ENCODE results near the gene ASS1. TPM values are rescaled to one million over a fixed set of nuclear protein-coding genes. Genes with fewer than 3 reads are reported as not detected.

Gene ASS1
- total and polyA plus RNA-seq, 2 of the 13 experiments (the other 11 are each of a cell fraction or from before 2014, with no cell fraction given) = 77.6 to 122 TPM

DNA sequence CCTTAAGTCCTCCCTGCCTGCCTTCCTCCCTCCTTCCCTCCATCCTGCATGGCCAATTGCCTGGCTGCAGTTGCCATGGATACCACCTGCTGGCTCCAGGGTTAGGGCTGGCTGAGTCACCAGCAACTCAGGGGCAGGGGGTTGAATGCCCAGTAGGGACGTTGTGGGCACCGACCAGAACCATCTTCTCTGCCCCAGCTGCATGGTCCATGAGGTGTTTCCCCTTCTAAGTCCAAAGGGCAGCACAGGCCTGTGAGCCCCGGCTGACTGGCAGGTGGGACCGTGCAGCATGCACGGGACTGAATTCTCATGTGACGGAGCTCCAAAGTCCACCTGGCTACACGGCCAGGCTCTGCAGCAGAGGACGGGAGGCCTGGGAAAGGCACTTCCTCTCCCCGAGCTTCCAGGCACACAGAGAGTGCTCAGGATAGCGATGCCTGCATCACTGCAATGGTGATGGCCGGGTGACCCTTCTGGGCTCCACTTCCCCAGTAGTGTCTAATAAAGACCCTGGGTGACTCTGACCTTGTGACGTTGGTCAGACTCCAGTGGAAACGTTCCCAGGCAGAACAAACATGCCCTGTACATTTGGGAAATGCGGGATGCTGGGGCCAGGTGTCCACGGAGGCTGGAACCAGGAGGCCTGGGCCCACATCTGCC lies 5.7 kb downstream of the ASS1 start (continued):
- peak; percentile 96 for TF ChIP-seq ZNF138 (CRISPR knock-in tag; IDR thresholded peaks at IDR 0.05; ENCODE audit: low read depth)
- TF ChIP-seq, protein P1, sequence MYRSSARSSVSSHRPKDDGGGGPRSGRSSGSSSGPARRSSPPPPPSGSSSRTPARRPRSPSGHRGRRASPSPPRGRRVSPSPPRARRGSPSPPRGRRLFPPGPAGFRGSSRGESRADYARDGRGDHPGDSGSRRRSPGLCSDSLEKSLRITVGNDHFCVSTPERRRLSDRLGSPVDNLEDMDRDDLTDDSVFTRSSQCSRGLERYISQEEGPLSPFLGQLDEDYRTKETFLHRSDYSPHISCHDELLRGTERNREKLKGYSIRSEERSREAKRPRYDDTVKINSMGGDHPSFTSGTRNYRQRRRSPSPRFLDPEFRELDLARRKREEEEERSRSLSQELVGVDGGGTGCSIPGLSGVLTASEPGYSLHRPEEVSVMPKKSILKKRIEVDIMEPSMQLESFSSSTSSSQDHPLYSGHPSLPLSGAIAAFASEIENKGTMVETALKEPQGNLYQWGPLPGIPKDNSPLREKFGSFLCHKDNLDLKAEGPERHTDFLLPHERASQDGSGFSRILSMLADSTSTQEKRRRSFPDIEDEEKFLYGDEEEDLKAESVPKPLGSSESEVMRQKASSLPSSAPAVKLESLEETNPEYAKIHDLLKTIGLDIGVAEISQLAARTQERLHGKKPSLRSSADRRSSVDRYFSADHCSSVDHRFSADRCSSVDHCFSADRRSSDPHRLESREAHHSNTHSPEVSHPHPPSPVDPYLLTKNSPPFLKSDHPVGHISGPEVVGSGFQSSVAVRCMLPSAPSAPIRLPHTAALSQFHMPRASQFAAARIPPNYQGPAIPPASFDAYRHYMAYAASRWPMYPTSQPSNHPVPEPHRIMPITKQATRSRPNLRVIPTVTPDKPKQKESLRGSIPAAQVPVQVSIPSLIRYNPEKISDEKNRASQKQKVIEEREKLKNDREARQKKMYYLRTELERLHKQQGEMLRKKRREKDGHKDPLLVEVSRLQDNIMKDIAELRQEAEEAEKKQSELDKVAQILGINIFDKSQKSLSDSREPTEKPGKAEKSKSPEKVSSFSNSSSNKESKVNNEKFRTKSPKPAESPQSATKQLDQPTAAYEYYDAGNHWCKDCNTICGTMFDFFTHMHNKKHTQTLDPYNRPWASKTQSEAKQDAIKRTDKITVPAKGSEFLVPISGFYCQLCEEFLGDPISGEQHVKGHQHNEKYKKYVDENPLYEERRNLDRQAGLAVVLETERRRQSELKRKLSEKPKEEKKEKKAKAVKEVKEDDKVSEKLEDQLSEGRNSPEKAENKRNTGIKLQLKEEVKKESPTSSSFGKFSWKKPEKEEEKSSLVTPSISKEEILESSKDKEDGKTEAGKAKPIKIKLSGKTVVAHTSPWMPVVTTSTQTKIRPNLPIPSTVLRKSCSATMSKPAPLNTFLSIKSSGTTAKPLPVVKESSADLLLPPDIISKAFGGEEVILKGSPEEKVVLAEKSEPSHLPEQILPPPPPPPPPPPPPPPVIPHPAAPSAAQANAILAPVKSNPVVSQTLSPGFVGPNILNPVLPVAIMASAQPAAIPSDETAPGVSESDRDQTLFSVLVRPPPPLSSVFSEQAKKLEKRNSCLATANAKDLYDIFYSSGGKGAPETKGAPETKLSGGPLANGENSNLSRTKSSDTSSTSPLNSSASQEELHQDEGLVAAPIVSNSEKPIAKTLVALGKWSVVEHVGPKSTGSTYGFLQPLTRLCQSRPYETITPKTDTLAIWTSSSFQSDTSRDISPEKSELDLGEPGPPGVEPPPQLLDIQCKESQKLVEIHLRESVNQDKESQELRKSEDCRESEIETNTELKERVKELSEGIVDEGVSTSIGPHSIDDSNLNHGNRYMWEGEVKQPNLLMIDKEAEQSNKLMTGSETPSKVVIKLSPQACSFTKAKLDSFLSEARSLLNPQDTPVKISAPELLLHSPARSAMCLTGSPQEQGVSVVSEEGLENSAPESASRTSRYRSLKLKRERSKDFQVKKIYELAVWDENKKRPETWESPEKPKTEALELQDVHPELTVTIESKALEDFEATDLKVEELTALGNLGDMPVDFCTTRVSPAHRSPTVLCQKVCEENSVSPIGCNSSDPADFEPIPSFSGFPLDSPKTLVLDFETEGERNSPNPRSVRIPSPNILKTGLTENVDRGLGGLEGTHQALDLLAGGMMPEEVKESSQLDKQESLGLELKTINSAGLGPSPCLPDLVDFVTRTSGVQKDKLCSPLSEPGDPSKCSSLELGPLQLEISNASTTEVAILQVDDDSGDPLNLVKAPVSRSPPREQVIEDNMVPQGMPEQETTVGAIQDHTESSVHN (CRISPR knock-in tag; IDR thresholded peaks at IDR 0.05) = peak; percentile 99
- TF ChIP-seq RCOR2 (CRISPR knock-in tag; IDR thresholded peaks at IDR 0.05) = peak; percentile 85
- TF ChIP-seq GTF2F1 (IDR thresholded peaks at IDR 0.05; ENCODE audit: low read length) = no peak
- TF ChIP-seq AKAP8 (CRISPR knock-in tag; IDR thresholded peaks at IDR 0.05) = 0 out of 2 replicates have a peak, but pooled peaks have one; percentile 48
- TF ChIP-seq, protein P2, sequence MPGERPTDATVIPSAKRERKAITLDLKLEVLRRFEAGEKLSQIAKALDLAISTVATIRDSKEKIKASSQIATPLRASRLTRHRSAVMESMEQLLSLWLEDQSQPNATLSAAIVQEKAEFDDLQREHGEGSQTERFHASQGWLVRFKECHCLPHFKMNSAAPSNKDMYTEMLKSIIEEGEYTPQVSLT (CRISPR knock-in tag; IDR thresholded peaks at IDR 0.05; ENCODE audit: borderline replicate concordance, low read depth) = no peak
- 0 out of 2 replicates have a peak, but pooled peaks have one; percentile 56 for TF ChIP-seq ZNF775 (CRISPR knock-in tag; IDR thresholded peaks at IDR 0.05; ENCODE audit: borderline replicate concordance)
- TF ChIP-seq KAT8 (CRISPR knock-in tag; IDR thresholded peaks at IDR 0.05) = peak; percentile 87
- TF ChIP-seq ATAD3A (CRISPR knock-in tag; IDR thresholded peaks at IDR 0.05) = no peak
- peak; percentile 18 for TF ChIP-seq JARID2 (CRISPR knock-in tag; IDR thresholded peaks at IDR 0.05; ENCODE audit: insufficient replicate concordance)
- TF ChIP-seq TAF15 (IDR thresholded peaks at IDR 0.05; ENCODE audit: low read depth, low read length, poor library complexity, severe bottlenecking) = no peak
- TF ChIP-seq, protein P3, sequence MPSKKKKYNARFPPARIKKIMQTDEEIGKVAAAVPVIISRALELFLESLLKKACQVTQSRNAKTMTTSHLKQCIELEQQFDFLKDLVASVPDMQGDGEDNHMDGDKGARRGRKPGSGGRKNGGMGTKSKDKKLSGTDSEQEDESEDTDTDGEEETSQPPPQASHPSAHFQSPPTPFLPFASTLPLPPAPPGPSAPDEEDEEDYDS (CRISPR knock-in tag; IDR thresholded peaks at IDR 0.05) = peak; percentile 50; the same call in 1 of the 2 replicates
- TF ChIP-seq, protein P4, sequence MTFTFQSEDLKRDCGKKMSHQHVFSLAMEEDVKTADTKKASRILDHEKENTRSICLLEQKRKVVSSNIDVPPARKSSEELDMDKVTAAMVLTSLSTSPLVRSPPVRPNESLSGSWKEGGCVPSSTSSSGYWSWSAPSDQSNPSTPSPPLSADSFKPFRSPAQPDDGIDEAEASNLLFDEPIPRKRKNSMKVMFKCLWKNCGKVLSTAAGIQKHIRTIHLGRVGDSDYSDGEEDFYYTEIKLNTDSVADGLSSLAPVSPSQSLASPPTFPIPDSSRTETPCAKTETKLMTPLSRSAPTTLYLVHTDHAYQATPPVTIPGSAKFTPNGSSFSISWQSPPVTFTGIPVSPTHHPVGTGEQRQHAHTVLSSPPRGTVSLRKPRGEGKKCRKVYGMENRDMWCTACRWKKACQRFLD (CRISPR knock-in tag; IDR thresholded peaks at IDR 0.05; ENCODE audit: borderline replicate concordance) = peak; percentile 89; the same call in 1 of the 2 replicates
- TF ChIP-seq GFI1 (CRISPR knock-in tag; IDR thresholded peaks at IDR 0.05; ENCODE audit: borderline replicate concordance) = peak; percentile 81; the same call in 1 of the 2 replicates
- TF ChIP-seq, protein P5, sequence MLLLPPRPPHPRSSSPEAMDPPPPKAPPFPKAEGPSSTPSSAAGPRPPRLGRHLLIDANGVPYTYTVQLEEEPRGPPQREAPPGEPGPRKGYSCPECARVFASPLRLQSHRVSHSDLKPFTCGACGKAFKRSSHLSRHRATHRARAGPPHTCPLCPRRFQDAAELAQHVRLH (CRISPR knock-in tag; IDR thresholded peaks at IDR 0.05; ENCODE audit: borderline replicate concordance, low read depth) = peak; percentile 97; the same call in 1 of the 2 replicates
- TF ChIP-seq ZEB1 (IDR thresholded peaks at IDR 0.05; ENCODE audit: insufficient replicate concordance, low read depth) = peak; percentile 82
- no peak for TF ChIP-seq NFE2 (CRISPR knock-in tag; IDR thresholded peaks at IDR 0.05)
- TF ChIP-seq NBN (conservative IDR thresholded peaks at IDR 0.05) = no peak
- no peak for TF ChIP-seq FOXP1 (IDR thresholded peaks at IDR 0.05)
- peak; percentile 61 for TF ChIP-seq FOXP1 (CRISPR knock-in tag; IDR thresholded peaks at IDR 0.05)

All from HepG2 (cell line).